HG02938 (cell line): ENCODE data around the gene NAV1.
"Not testable (repeated sequence)": the region's sequence is repeated elsewhere in the genome, so short reads cannot be mapped to it uniquely, and the experiment has no call there.

Experiments used
- ATAC-seq: cut with Tn5 transposase; IDR thresholded peaks from one replicate; pipeline ENCODE4 v1.9.1; 2021; ENCODE audit warnings: mild to moderate bottlenecking, moderate library complexity; ENCODE audit not compliant: unreplicated experiment

Gene NAV1

GRCh38 chr1:201538612-201539551 lies at the start of gene NAV1:
NAV1 (plus strand) TSS chr1:201539127; CDS start chr1:201622885, 83,758 bp downstream.
- no peak for ATAC-seq

GRCh38 chr1:201489643-201490261 lies 49.2 kb upstream of the NAV1 start:
- no peak for ATAC-seq

- ATAC-seq, result no peak
These were observed 48.2 kb upstream of the NAV1 start for GRCh38 chr1:201490708-201491131.

GRCh38 chr1:201491896-201492511 lies 46.9 kb upstream of the NAV1 start:
- no peak for ATAC-seq

GRCh38 chr1:201493026-201493656 lies 45.8 kb upstream of the NAV1 start:
- ATAC-seq, result not testable (repeated sequence)

- ATAC-seq, result no peak
These were observed 44.9 kb upstream of the NAV1 start for GRCh38 chr1:201493757-201494617.

- ATAC-seq, result no peak
These were observed 43.2 kb upstream of the NAV1 start for GRCh38 chr1:201495551-201496295.

GRCh38 chr1:201496296-201496690 lies 42.6 kb upstream of the NAV1 start:
- no peak for ATAC-seq

- ATAC-seq, result no peak
These were observed 40.9 kb upstream of the NAV1 start for GRCh38 chr1:201497935-201498509.

- no peak for ATAC-seq
These were observed 40.3 kb upstream of the NAV1 start for GRCh38 chr1:201498621-201499020.

GRCh38 chr1:201499191-201499590 lies 39.7 kb upstream of the NAV1 start:
- no peak for ATAC-seq

GRCh38 chr1:201499795-201500669 lies 38.9 kb upstream of the NAV1 start:
- no peak for ATAC-seq

GRCh38 chr1:201500670-201501120 lies 38.2 kb upstream of the NAV1 start:
- no peak for ATAC-seq

- ATAC-seq, result no peak
These were observed 37.8 kb upstream of the NAV1 start for GRCh38 chr1:201501144-201501543.

GRCh38 chr1:201501812-201502510 lies 37.0 kb upstream of the NAV1 start:
- ATAC-seq, result no peak

GRCh38 chr1:201502511-201502857 lies 36.4 kb upstream of the NAV1 start:
- no peak for ATAC-seq

- ATAC-seq, result no peak
These were observed 35.3 kb upstream of the NAV1 start for GRCh38 chr1:201503397-201504176.
